Spleen (tissue), 11 donors: ENCODE data around the gene PNPLA2. TPM values are rescaled to one million over a fixed set of nuclear protein-coding genes. Genes with fewer than 3 reads are reported as not detected.
A peak's percentile ranks its signal among the peaks of the same experiment; 100 is the strongest.

Experiments used
- DNase-seq: peaks from one replicate; pipeline ENCODE4 v3.0.0-alpha.2; 2020
- H3K27ac ChIP-seq, 8 donors: fragments of 200-600 bp; sonication (generic) in 7 of 8; 1 replicate in 4 of 8; 2 replicates in 4 of 8; pipeline versions ENCODE4 v1.5.0 to v1.8.0; 2016 to 2021; ENCODE audit warnings: inconsistent platforms in 4 of 8, mild to moderate bottlenecking in 4 of 8, moderate library complexity in 1 of 8
- H3K27me3 ChIP-seq, 7 donors: fragments of 200-600 bp; sonication (generic) in 6 of 7; replicated peaks in 1 of 7; 1 replicate in 4 of 7; 2 replicates in 3 of 7; pipeline versions ENCODE4 v1.5.0 to v1.8.0; 2016 to 2021; ENCODE audit warnings: inconsistent platforms in 3 of 7, mild to moderate bottlenecking in 1 of 7
- H3K36me3 ChIP-seq, 6 donors: fragments of 200-600 bp; sonication (generic) in 5 of 6; 1 replicate in 4 of 6; 2 replicates in 2 of 6; pipeline versions ENCODE4 v1.5.0 to v1.8.0; 2016 to 2021; ENCODE audit warnings: inconsistent platforms in 2 of 6
- H3K4me1 ChIP-seq, 6 donors: fragments of 200-600 bp; sonication (generic) in 5 of 6; 1 replicate in 3 of 6; 2 replicates in 3 of 6; pipeline versions ENCODE4 v1.5.0 to v1.8.0; 2016 to 2021; ENCODE audit warnings: inconsistent platforms in 3 of 6
- H3K4me3 ChIP-seq, 8 donors: fragments of 200-600 bp; sonication (generic) in 7 of 8; 1 replicate in 4 of 8; 2 replicates in 4 of 8; pipeline versions ENCODE4 v1.5.0 to v1.8.0; 2016 to 2021; ENCODE audit warnings: inconsistent platforms in 4 of 8, mild to moderate bottlenecking in 4 of 8, moderate library complexity in 2 of 8
- H3K9me3 ChIP-seq, 8 donors: fragments of 200-600 bp; sonication (generic) in 7 of 8; 1 replicate in 4 of 8; 2 replicates in 4 of 8; pipeline versions ENCODE4 v1.5.0 to v1.8.0; 2016 to 2021; ENCODE audit warnings: inconsistent platforms in 4 of 8
- CTCF ChIP-seq, 11 experiments: fragments of 200-600 bp in 7 of 11; fragments of 450-650 bp in 4 of 11; sonication (generic) in 4 of 11; IDR thresholded peaks in 8 of 11; conservative IDR thresholded peaks in 3 of 11; 1 replicate in 7 of 11; 2 replicates in 4 of 11; pipeline versions ENCODE4 v1.4.0 to v1.8.0; 2016 to 2021; ENCODE audit warnings: antibody characterized with exemption in 11 of 11, inconsistent platforms in 4 of 11, mild to moderate bottlenecking in 1 of 11
- POLR2A ChIP-seq, 3 donors: fragments of 450-650 bp; IDR thresholded peaks; one replicate each; pipeline ENCODE4 v1.5.1; 2017; ENCODE audit warnings: antibody characterized with exemption in 3 of 3, mild to moderate bottlenecking in 1 of 3
- POLR2AphosphoS5 ChIP-seq, 3 donors: sonication (generic); formaldehyde crosslinking; IDR thresholded peaks; one replicate each; pipeline ENCODE4 v1.5.1; 2017; ENCODE audit warnings: antibody characterized with exemption in 3 of 3
- WGBS, 5 donors: extraction: QIAGEN DNeasy Blood & Tissue Kit in 3 of 5; methylation state at CpG; one replicate each; pipeline versions ENCODE4 v1.1.5 to v1.1.7; 2013 to 2018; 5-methylcytosine and 5-hydroxymethylcytosine counted together
- intact Hi-C: fragments of 100-400 bp; cut with DNase I; formaldehyde crosslinking; loops from one replicate; pipeline ENCODE4 v1.15.0; 2023; ENCODE audit warnings: low total_unique reads
- polyA plus RNA-seq, 3 donors: library from polyadenylated mRNA; stranded (reverse); fragments of 200-250 nt; gene quantifications; one replicate each; pipeline ENCODE4 v1.2.1, GENCODE V29; 2013
- total RNA-seq, 7 donors: library from RNA; depleted of rRNA in 3 of 7; stranded (reverse); fragments of >200 nt in 3 of 7; fragmentation: NEBNext Ultra II Directional in 4 of 7; extraction: Animal tissue kit (Norgen Biotek cat#: 25700) in 4 of 7; gene quantifications; one replicate each; pipeline versions ENCODE4 v1.1.0 to v1.2.1, GENCODE V29; 2016 to 2021
- donor health status: healthy with polysubstance abuse.
- donor health status: DM: no; HTN: no; CAD: no; lungs with moderate emphysema.
- donor health status: DM: no; HTN: no; CAD: no.
- donor health status: Bipolar disorder and iron deficiency.
- donor health status: healthy.
- donor health status: DM: no; HTN: no; CAD: no.
- donor health status: DM: yes; HTN: yes; CAD: no.

Gene PNPLA2
- total and polyA plus RNA-seq, 10 donors: 46.3 to 131 (median 107) TPM

GRCh38 chr11:856397-856796 lies 37.7 kb downstream of the PNPLA2 start:
- Histone ChIP-seq H3K4me3 (no peak overlapping the region), H3K36me3 (peaks cover 0 to 12% (median 0%) of the 10 kb centered on the region in 6 donors), H3K4me1 (peaks cover 0 to 67% (median 24%) of the 10 kb centered on the region in 6 donors), H3K27me3 (no peaks in the 10 kb centered on the region), H3K27ac (peak overlapping the region in 3 of 8 donors; percentile 28 to 38 (median 30)), H3K9me3 (no peaks in the 10 kb centered on the region)
- 74 to 95% (median 76%) methylated on average over 4 to 8 of the region's 8 CpGs for whole genome bisulfite sequencing, 5 donors
- TF ChIP-seq POLR2A (IDR thresholded peaks at IDR 0.05) (no peak), POLR2AphosphoS5 (IDR thresholded peaks at IDR 0.05) (no peak), CTCF (IDR thresholded peaks at IDR 0.05 in 8 of 11, conservative IDR thresholded peaks at IDR 0.05 in 3 of 11) (no peak)
- intact Hi-C loops: no loop called here
- no peak for DNase-seq

- TF ChIP-seq CTCF (IDR thresholded peaks at IDR 0.05 in 8 of 11, conservative IDR thresholded peaks at IDR 0.05 in 3 of 11) (no peak), POLR2AphosphoS5 (IDR thresholded peaks at IDR 0.05) (peak; percentile 15 to 48 (median 37))
- intact Hi-C loops: no loop called here
- H3K27ac ChIP-seq: peak overlapping the region in 1 of 8 donors; percentile 3
- H3K4me3 ChIP-seq: no peak overlapping the region
- no peaks in the 10 kb centered on the region for H3K27me3 ChIP-seq
- H3K9me3 ChIP-seq: no peaks in the 10 kb centered on the region
- no peak for DNase-seq
- H3K36me3 ChIP-seq: peaks cover 0 to 22% (median 0%) of the 10 kb centered on the region in 6 donors
- peaks cover 0 to 77% (median 32%) of the 10 kb centered on the region in 6 donors for H3K4me1 ChIP-seq
- WGBS, 5 donors: 79 to 89% (median 83%) methylated on average over 27 of the region's 27 CpGs
These were observed 39.5 kb downstream of the PNPLA2 start for GRCh38 chr11:858053-858761.

GRCh38 chr11:858762-859339 lies 40.1 kb downstream of the PNPLA2 start:
- Histone ChIP-seq H3K4me3 (no peak overlapping the region), H3K27me3 (no peaks in the 10 kb centered on the region), H3K9me3 (no peaks in the 10 kb centered on the region), H3K27ac (no peak overlapping the region), H3K36me3 (peaks cover 0 to 22% (median 0%) of the 10 kb centered on the region in 6 donors), H3K4me1 (peaks cover 0 to 77% (median 32%) of the 10 kb centered on the region in 6 donors)
- WGBS, 5 donors: 90 to 96% (median 93%) methylated on average over 32 to 37 of the region's 37 CpGs
- TF ChIP-seq CTCF (IDR thresholded peaks at IDR 0.05 in 8 of 11, conservative IDR thresholded peaks at IDR 0.05 in 3 of 11) (no peak), POLR2A (IDR thresholded peaks at IDR 0.05) (no peak), POLR2AphosphoS5 (IDR thresholded peaks at IDR 0.05) (no peak)
- intact Hi-C loops: no loop called here
- no peak for DNase-seq
